Measurements from ENCODE around the gene NIBAN1.

Gene NIBAN1

GRCh38 chr1:184945029-184945428 is 29.3 kb downstream of the NIBAN1 start:
- DNase-seq (ENCODE audit: low spot score) = no peak

GRCh38 chr1:184943998-184944397 is 30.3 kb downstream of the NIBAN1 start:
- DNase-seq (ENCODE audit: low spot score) = no peak

GRCh38 chr1:184941735-184942134 is 32.6 kb downstream of the NIBAN1 start:
- no peak for DNase-seq (ENCODE audit: low spot score)

GRCh38 chr1:184941410-184941733 is 32.9 kb downstream of the NIBAN1 start:
- DNase-seq (ENCODE audit: low spot score) = no peak

GRCh38 chr1:184940694-184941409 is 33.5 kb downstream of the NIBAN1 start:
- DNase-seq (ENCODE audit: low spot score) = no peak

- no peak for DNase-seq (ENCODE audit: low spot score)
Observed at GRCh38 chr1:184940226-184940625, 34.1 kb downstream of the NIBAN1 start.

- no peak for DNase-seq (ENCODE audit: low spot score)
Observed at GRCh38 chr1:184937729-184938128, 36.6 kb downstream of the NIBAN1 start.

GRCh38 chr1:184935920-184936798 is 38.1 kb downstream of the NIBAN1 start:
- DNase-seq (ENCODE audit: low spot score) = no peak

GRCh38 chr1:184933944-184934343 is 40.4 kb downstream of the NIBAN1 start:
- DNase-seq (ENCODE audit: low spot score) = no peak

GRCh38 chr1:184932319-184932718 is 42.0 kb downstream of the NIBAN1 start:
- no peak for DNase-seq (ENCODE audit: low spot score)

GRCh38 chr1:184931566-184931965 is 42.7 kb downstream of the NIBAN1 start:
- DNase-seq (ENCODE audit: low spot score) = no peak

- no peak for DNase-seq (ENCODE audit: low spot score)
Observed at GRCh38 chr1:184930645-184931044, 43.7 kb downstream of the NIBAN1 start.

GRCh38 chr1:184930232-184930631 is 44.1 kb downstream of the NIBAN1 start:
- DNase-seq (ENCODE audit: low spot score) = no peak

GRCh38 chr1:184929711-184930202 is 44.6 kb downstream of the NIBAN1 start:
- DNase-seq (ENCODE audit: low spot score) = no peak

- no peak for DNase-seq (ENCODE audit: low spot score)
Observed at GRCh38 chr1:184928394-184928793, 45.9 kb downstream of the NIBAN1 start.
